22Rv1 (cell line): ENCODE measurements around the gene ETS1.

ENCODE experiments used
- CTCF ChIP-seq: fragments of 450-650 bp; IDR thresholded peaks from 2 replicates; pipeline ENCODE4 v1.5.1; 2017; ENCODE audit warnings: mild to moderate bottlenecking
- ZFX ChIP-seq: fragments of 450-650 bp; IDR thresholded peaks from 2 replicates; pipeline ENCODE4 v1.6.1; 2017; ENCODE audit warnings: antibody characterized with exemption, borderline replicate concordance

GRCh38 chr11:128524172-128524571, 63.2 kb downstream of the ETS1 start:
- TF ChIP-seq CTCF (no peak), ZFX (no peak)
